ENCODE data around the gene TDRD5.

DNA sequence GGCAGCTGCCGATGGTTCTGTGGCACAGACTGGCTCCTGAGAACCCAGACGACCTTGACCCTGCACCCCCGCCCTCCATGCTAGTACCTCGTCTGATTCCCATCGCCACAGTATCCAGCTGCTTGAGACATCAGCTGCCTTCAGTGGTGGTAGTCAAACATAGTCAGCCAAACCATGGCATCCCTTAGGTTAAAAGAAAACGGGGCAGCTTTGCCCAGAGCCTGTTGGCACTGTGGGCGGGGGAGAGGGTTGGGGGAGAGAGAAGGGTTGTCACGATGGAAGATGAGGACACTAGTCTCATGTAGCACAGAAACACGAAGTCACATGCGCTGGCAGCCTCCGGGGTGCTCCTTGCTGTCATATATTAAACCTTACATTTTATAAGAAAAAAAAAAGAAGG is 961 bp upstream of the TDRD5 start:
- TF ChIP-seq, protein P1, sequence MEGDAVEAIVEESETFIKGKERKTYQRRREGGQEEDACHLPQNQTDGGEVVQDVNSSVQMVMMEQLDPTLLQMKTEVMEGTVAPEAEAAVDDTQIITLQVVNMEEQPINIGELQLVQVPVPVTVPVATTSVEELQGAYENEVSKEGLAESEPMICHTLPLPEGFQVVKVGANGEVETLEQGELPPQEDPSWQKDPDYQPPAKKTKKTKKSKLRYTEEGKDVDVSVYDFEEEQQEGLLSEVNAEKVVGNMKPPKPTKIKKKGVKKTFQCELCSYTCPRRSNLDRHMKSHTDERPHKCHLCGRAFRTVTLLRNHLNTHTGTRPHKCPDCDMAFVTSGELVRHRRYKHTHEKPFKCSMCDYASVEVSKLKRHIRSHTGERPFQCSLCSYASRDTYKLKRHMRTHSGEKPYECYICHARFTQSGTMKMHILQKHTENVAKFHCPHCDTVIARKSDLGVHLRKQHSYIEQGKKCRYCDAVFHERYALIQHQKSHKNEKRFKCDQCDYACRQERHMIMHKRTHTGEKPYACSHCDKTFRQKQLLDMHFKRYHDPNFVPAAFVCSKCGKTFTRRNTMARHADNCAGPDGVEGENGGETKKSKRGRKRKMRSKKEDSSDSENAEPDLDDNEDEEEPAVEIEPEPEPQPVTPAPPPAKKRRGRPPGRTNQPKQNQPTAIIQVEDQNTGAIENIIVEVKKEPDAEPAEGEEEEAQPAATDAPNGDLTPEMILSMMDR (IDR thresholded peaks at IDR 0.05) = no peak
- no peak for TF ChIP-seq POLR2A (IDR thresholded peaks at IDR 0.05)
